HepG2 (cell line): ENCODE results near the gene TSPAN32. TPM values are rescaled to one million over a fixed set of nuclear protein-coding genes. Genes with fewer than 3 reads are reported as not detected.

Source experiments
- FOSL2 ChIP-seq: sonication (generic); formaldehyde crosslinking; IDR thresholded peaks from 2 replicates; pipeline ENCODE4 v1.4.0; 2020; ENCODE audit warnings: missing genetic modification reagents
- GFI1 ChIP-seq: sonication (generic); formaldehyde crosslinking; IDR thresholded peaks from 2 replicates; pipeline ENCODE4 v1.5.0; 2020; ENCODE audit warnings: missing genetic modification reagents, mild to moderate bottlenecking, borderline replicate concordance
- KMT2B ChIP-seq: IDR thresholded peaks from 2 replicates; pipeline ENCODE4 v1.6.1; 2016; ENCODE audit warnings: missing genetic modification reagents, missing compliant biosample characterization
- MYC ChIP-seq: sonication (generic); formaldehyde crosslinking; IDR thresholded peaks from 2 replicates; pipeline ENCODE4 v1.9.0; 2021; ENCODE audit warnings: missing genetic modification reagents, borderline replicate concordance
- POLR2G ChIP-seq: fragments of 200-400 bp; formaldehyde crosslinking; IDR thresholded peaks from 2 replicates; pipeline ENCODE4 v1.6.1; 2018; ENCODE audit warnings: mild to moderate bottlenecking, low read depth, low read length, moderate library complexity
- RBM39 ChIP-seq: fragments of 200-400 bp; formaldehyde crosslinking; IDR thresholded peaks from one replicate; pipeline ENCODE4 v1.6.1; 2018; ENCODE audit warnings: antibody characterized with exemption, mild to moderate bottlenecking, low read depth, low read length; ENCODE audit not compliant: poor library complexity, severe bottlenecking
- SMARCC2 ChIP-seq: fragments of 450-650 bp; IDR thresholded peaks from 2 replicates; pipeline ENCODE4 v1.6.1; 2017; ENCODE audit warnings: antibody characterized with exemption, mild to moderate bottlenecking
- ZBTB1 ChIP-seq: sonication (generic); formaldehyde crosslinking; IDR thresholded peaks from 2 replicates; pipeline ENCODE4 v1.4.0; 2020; ENCODE audit warnings: missing genetic modification reagents, borderline replicate concordance
- ZFY ChIP-seq: sonication (generic); formaldehyde crosslinking; IDR thresholded peaks from 2 replicates; pipeline ENCODE4 v1.4.0; 2020; ENCODE audit warnings: missing genetic modification reagents
- ZMAT3 ChIP-seq: sonication (generic); formaldehyde crosslinking; conservative IDR thresholded peaks from 2 replicates; pipeline ENCODE4 v1.7.0; 2021; ENCODE audit warnings: missing genetic modification reagents
- ZNF138 ChIP-seq: sonication (generic); formaldehyde crosslinking; IDR thresholded peaks from 2 replicates; pipeline ENCODE4 v1.5.0; 2020; ENCODE audit warnings: mild to moderate bottlenecking, low read depth, missing genetic modification reagents
- ZNF549 ChIP-seq: sonication (generic); formaldehyde crosslinking; IDR thresholded peaks from 2 replicates; pipeline ENCODE4 v1.5.0; 2020; ENCODE audit warnings: missing genetic modification reagents
- ZNF678 ChIP-seq: sonication (generic); formaldehyde crosslinking; IDR thresholded peaks from 2 replicates; pipeline ENCODE4 v1.4.0; 2020; ENCODE audit warnings: mild to moderate bottlenecking, missing genetic modification reagents
- ZNF773 ChIP-seq: sonication (generic); formaldehyde crosslinking; IDR thresholded peaks from 2 replicates; pipeline ENCODE4 v1.4.0; 2020; ENCODE audit warnings: missing genetic modification reagents, borderline replicate concordance
- ZSCAN30 ChIP-seq: sonication (generic); formaldehyde crosslinking; IDR thresholded peaks from 2 replicates; pipeline ENCODE4 v1.5.0; 2020; ENCODE audit warnings: mild to moderate bottlenecking, missing genetic modification reagents
- polyA plus RNA-seq, 8 experiments: library from polyadenylated mRNA; depleted of rRNA in 3 of 8; stranded (reverse) in 7 of 8; unstranded in 1 of 8; fragments of >200 nt; fragmentation: Illumina TruSeq in 4 of 8; extraction: Trizol in 4 of 8; gene quantifications; 2 replicates each; pipeline versions ENCODE4 v1.2.1 to v1.2.3, GENCODE V29; 2011 to 2016; ENCODE audit warnings: low read depth in 4 of 8, missing spikeins in 1 of 8, mixed read lengths in 1 of 8; ENCODE audit not compliant: insufficient read depth in 1 of 8
- total RNA-seq, 5 experiments: library from RNA; depleted of rRNA; stranded (reverse); fragments of >200 nt; fragmentation: Illumina TruSeq; extraction: Trizol; gene quantifications; 2 replicates each; pipeline ENCODE4 v1.2.3, GENCODE V29; 2016; ENCODE audit warnings: low read depth in 1 of 5
- TF ChIP-seq, protein P1 (sequence below): sonication (generic); formaldehyde crosslinking; IDR thresholded peaks from 2 replicates; pipeline ENCODE4 v1.8.0; 2022; ENCODE audit warnings: mild to moderate bottlenecking, missing genetic modification reagents, moderate library complexity
- TF ChIP-seq, protein P2 (sequence below): sonication (generic); formaldehyde crosslinking; IDR thresholded peaks from 2 replicates; pipeline ENCODE4 v1.4.0; 2020; ENCODE audit warnings: missing genetic modification reagents, borderline replicate concordance
- TF ChIP-seq, protein P3 (sequence below): sonication (generic); formaldehyde crosslinking; IDR thresholded peaks from 2 replicates; pipeline ENCODE4 v1.8.0; 2022; ENCODE audit warnings: low read depth, missing genetic modification reagents
- TF ChIP-seq, protein P4 (sequence below): sonication (generic); formaldehyde crosslinking; IDR thresholded peaks from 2 replicates; pipeline ENCODE4 v1.8.0; 2022; ENCODE audit warnings: missing genetic modification reagents, mild to moderate bottlenecking, moderate library complexity, borderline replicate concordance
- TF ChIP-seq, protein P5 (sequence below): conservative IDR thresholded peaks from 2 replicates; pipeline ENCODE4 v1.6.1; 2018; ENCODE audit warnings: missing genetic modification reagents

TSPAN32 gene
- total and polyA plus RNA-seq, 2 of the 13 experiments (the other 11 are each of a cell fraction or from before 2014, with no cell fraction given), result 0.09 to 0.70 TPM

DNA sequence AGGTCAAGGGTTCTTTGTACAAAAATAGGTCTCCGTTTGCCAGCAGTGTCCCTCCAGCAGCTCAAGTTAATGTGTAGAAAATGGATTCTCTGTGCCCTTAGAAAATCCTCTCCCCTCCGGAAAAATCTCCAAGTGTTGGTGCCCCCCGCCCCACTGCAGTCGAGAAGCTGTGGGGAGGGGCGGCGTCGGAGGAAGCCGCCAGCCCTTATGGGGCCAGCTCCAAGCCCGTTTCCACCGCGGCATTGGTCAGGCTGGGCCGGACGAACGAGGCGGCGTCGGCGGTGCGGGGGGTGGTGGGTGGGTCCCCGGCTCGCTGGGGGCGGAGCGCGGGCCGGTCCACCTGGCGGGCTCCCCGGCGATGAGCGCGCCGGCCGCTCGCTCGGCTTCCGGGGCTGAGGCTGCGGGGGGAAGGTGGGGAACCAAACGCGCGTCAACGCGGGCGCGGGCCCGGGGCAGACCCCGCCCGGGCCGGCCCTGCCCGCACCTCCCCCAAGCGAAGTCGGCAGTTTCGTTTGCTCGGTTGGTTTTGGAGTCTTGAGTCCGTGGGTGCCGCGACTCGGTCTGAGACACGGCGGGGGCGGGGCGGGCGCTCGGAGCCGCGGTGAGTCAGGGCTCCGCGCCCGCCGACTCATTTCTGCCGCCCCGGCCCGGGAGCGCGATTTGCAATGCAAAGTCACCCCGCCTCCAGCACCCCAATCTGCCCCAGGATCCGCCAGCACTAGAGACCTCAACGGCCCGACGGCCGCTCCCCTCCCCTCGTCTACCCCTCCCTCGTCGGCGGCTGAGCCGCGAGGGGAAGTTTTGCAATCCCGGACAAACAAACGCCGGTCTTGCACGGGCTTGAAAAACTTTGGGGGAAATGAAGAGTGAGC lies 32.8 kb upstream of the TSPAN32 start (continued):
- TF ChIP-seq, protein P1, sequence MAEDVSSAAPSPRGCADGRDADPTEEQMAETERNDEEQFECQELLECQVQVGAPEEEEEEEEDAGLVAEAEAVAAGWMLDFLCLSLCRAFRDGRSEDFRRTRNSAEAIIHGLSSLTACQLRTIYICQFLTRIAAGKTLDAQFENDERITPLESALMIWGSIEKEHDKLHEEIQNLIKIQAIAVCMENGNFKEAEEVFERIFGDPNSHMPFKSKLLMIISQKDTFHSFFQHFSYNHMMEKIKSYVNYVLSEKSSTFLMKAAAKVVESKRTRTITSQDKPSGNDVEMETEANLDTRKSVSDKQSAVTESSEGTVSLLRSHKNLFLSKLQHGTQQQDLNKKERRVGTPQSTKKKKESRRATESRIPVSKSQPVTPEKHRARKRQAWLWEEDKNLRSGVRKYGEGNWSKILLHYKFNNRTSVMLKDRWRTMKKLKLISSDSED (CRISPR knock-in tag), result no peak
- no peak; the same call in 1 of the 2 replicates for TF ChIP-seq MYC (CRISPR knock-in tag)
- no peak for TF ChIP-seq ZNF549 (CRISPR knock-in tag)
- TF ChIP-seq ZNF138 (CRISPR knock-in tag), result no peak
- TF ChIP-seq RBM39, result no peak
- 0 out of 2 replicates have a peak, but pooled peaks have one; percentile 19 for TF ChIP-seq KMT2B
- no peak for TF ChIP-seq ZNF773
- no peak for TF ChIP-seq ZSCAN30 (CRISPR knock-in tag)
- TF ChIP-seq ZBTB1 (CRISPR knock-in tag), result no peak
- TF ChIP-seq, protein P2, sequence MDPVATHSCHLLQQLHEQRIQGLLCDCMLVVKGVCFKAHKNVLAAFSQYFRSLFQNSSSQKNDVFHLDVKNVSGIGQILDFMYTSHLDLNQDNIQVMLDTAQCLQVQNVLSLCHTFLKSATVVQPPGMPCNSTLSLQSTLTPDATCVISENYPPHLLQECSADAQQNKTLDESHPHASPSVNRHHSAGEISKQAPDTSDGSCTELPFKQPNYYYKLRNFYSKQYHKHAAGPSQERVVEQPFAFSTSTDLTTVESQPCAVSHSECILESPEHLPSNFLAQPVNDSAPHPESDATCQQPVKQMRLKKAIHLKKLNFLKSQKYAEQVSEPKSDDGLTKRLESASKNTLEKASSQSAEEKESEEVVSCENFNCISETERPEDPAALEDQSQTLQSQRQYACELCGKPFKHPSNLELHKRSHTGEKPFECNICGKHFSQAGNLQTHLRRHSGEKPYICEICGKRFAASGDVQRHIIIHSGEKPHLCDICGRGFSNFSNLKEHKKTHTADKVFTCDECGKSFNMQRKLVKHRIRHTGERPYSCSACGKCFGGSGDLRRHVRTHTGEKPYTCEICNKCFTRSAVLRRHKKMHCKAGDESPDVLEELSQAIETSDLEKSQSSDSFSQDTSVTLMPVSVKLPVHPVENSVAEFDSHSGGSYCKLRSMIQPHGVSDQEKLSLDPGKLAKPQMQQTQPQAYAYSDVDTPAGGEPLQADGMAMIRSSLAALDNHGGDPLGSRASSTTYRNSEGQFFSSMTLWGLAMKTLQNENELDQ, result no peak
- TF ChIP-seq, protein P3, sequence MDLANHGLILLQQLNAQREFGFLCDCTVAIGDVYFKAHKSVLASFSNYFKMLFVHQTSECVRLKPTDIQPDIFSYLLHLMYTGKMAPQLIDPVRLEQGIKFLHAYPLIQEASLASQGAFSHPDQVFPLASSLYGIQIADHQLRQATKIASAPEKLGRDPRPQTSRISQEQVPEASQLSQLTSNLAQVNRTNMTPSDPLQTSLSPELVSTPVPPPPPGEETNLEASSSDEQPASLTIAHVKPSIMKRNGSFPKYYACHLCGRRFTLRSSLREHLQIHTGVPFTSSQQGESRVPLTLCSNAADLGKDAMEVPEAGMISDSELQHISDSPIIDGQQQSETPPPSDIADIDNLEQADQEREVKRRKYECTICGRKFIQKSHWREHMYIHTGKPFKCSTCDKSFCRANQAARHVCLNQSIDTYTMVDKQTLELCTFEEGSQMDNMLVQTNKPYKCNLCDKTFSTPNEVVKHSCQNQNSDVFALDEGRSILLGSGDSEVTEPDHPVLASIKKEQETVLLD (CRISPR knock-in tag), result peak; percentile 72; the same call in 1 of the 2 replicates
- peak; percentile 26; the same call in 1 of the 2 replicates for TF ChIP-seq GFI1 (CRISPR knock-in tag)
- TF ChIP-seq POLR2G, result peak; percentile 33; the same call in 1 of the 2 replicates
- TF ChIP-seq ZMAT3, result no peak
- no peak for TF ChIP-seq SMARCC2
- TF ChIP-seq FOSL2 (CRISPR knock-in tag), result peak; percentile 53
- TF ChIP-seq ZFY (CRISPR knock-in tag), result peak; percentile 41; the same call in 1 of the 2 replicates
- TF ChIP-seq, protein P4, sequence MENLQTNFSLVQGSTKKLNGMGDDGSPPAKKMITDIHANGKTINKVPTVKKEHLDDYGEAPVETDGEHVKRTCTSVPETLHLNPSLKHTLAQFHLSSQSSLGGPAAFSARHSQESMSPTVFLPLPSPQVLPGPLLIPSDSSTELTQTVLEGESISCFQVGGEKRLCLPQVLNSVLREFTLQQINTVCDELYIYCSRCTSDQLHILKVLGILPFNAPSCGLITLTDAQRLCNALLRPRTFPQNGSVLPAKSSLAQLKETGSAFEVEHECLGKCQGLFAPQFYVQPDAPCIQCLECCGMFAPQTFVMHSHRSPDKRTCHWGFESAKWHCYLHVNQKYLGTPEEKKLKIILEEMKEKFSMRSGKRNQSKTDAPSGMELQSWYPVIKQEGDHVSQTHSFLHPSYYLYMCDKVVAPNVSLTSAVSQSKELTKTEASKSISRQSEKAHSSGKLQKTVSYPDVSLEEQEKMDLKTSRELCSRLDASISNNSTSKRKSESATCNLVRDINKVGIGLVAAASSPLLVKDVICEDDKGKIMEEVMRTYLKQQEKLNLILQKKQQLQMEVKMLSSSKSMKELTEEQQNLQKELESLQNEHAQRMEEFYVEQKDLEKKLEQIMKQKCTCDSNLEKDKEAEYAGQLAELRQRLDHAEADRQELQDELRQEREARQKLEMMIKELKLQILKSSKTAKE (CRISPR knock-in tag), result peak; percentile 70; the same call in 1 of the 2 replicates
- no peak for TF ChIP-seq ZNF678 (CRISPR knock-in tag)
- TF ChIP-seq, protein P5, sequence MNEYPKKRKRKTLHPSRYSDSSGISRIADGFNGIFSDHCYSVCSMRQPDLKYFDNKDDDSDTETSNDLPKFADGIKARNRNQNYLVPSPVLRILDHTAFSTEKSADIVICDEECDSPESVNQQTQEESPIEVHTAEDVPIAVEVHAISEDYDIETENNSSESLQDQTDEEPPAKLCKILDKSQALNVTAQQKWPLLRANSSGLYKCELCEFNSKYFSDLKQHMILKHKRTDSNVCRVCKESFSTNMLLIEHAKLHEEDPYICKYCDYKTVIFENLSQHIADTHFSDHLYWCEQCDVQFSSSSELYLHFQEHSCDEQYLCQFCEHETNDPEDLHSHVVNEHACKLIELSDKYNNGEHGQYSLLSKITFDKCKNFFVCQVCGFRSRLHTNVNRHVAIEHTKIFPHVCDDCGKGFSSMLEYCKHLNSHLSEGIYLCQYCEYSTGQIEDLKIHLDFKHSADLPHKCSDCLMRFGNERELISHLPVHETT (CRISPR knock-in tag), result peak; percentile 68
